MCF 10A (cell line): Measurements from ENCODE around the gene EPB41L1. TPM values are rescaled to one million over a fixed set of nuclear protein-coding genes. Genes with fewer than 3 reads are reported as not detected.

Source experiments
- BruUV-seq: library from RNA; stranded (reverse); fragments of 400-500 nt; replicated peaks from 2 replicates; lab custom pipeline; 2021; lab: Mats Ljungman, UMichigan
- CTCF ChIA-PET: fragments of 300-600 bp; sonication (Branson Sonifier 250); formaldehyde crosslinking; extraction: SDS; loops from one replicate; lab custom pipeline; 2021; ENCODE audit warnings: antibody characterized with exemption, inconsistent platforms; lab: Yijun Ruan, JAX
- POLR2A ChIA-PET: fragments of 300-600, 350-650 bp; sonication (Branson Sonifier 250); formaldehyde crosslinking; extraction: SDS; loops from one replicate; lab custom pipeline; 2020; ENCODE audit warnings: antibody characterized with exemption, inconsistent platforms; lab: Yijun Ruan, JAX
- DNase-seq: peaks from one replicate; pipeline ENCODE4 v3.0.0-alpha.2; 2018; ENCODE audit not compliant: unreplicated experiment
- H3K27ac Mint-ChIP-seq: one replicate; pipeline ENCODE4 v1.8.0; 2022; ENCODE audit warnings: mild to moderate bottlenecking, low read depth, mixed read lengths; ENCODE audit not compliant: unreplicated experiment
- H3K27me3 Mint-ChIP-seq: one replicate; pipeline ENCODE4 v1.8.0; 2022; ENCODE audit warnings: mixed read lengths; ENCODE audit not compliant: insufficient read depth, unreplicated experiment
- H3K36me3 Mint-ChIP-seq: one replicate; pipeline ENCODE4 v1.8.0; 2022; ENCODE audit warnings: mild to moderate bottlenecking, moderate library complexity, mixed read lengths; ENCODE audit not compliant: insufficient read depth, unreplicated experiment
- H3K4me1 Mint-ChIP-seq: one replicate; pipeline ENCODE4 v1.8.0; 2022; ENCODE audit warnings: mixed read lengths; ENCODE audit not compliant: insufficient read depth, unreplicated experiment
- H3K4me3 Mint-ChIP-seq: one replicate; pipeline ENCODE4 v1.8.0; 2022; ENCODE audit warnings: mild to moderate bottlenecking, moderate library complexity, mixed read lengths; ENCODE audit not compliant: unreplicated experiment
- H3K9me3 Mint-ChIP-seq: one replicate; pipeline ENCODE4 v1.8.0; 2022; ENCODE audit warnings: mixed read lengths; ENCODE audit not compliant: unreplicated experiment
- CTCF ChIP-seq: fragments of 200-600 bp; IDR thresholded peaks from one replicate; pipeline ENCODE4 v1.8.0; 2022; ENCODE audit warnings: antibody characterized with exemption, mild to moderate bottlenecking; ENCODE audit not compliant: unreplicated experiment
- intact Hi-C: fragments of 100-400 bp; cut with micrococcal nuclease; formaldehyde crosslinking; loops from 2 replicates; pipeline ENCODE4 v1.14.1; 2022
- total RNA-seq: library from RNA; stranded (reverse); gene quantifications from 2 replicates; pipeline ENCODE4 v1.2.3, GENCODE V29; 2022

EPB41L1 gene
- total RNA-seq, 1 experiment from 2014 or later = 10.1 TPM

DNA sequence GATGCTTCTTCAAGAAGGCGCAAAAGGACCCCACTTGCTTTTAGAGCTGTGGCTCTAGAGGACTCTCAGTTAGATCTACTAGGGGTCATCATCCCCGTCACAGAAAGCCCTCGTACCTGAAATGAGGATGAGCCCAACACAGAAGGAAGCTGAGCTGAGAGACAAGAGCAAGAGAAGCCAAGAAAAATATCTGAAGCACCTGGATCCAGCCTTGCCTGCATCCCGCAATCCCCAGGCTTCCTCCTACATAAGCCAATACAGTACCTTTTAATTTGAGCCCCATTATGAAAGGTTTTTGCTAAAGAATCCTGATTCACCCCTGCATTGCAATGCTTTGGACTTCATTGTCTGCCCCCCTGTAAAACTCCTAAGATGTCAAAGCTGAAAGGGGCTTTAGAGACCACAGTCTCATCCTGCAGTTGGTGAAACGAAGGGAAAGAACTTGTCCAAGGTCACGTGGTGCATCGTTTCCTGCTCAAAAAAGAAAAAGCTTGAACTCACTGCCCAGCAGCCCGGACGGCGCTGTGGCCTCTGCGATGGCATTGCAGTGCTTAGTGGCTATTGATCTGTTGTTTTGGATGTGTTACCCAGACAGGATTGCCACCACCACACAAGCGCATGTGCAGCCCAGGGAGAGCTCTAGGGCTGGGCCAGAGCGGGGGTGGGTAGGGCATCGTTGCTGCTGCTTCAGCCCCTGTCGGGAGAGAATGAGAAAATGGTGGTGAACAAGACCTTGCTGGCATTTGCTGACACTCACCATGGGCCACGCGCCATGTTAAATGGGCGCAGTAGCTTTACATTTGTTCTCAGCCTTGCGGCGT lies 110.1 kb downstream of the EPB41L1 start:
- intact Hi-C loops = no loop called here
- ChIA-PET CTCF (interaction anchor here (0.6 kb wide), 1 partner anchor 119 kb away, joined by 3 read pairs; no protein-coding TSS in a partner anchor), POLR2A (interaction anchor here (0.6 to 0.7 kb wide), 4 partner anchors 28 to 370 kb away, joined by 3 to 4 read pairs (median 3); no protein-coding TSS in a partner anchor)
- no TSS peak for BruUV-seq
- Mint-ChIP-seq H3K36me3 (no peaks in the 10 kb centered on the region), H3K4me3 (no peak overlapping the region), H3K27me3 (no peaks in the 10 kb centered on the region), H3K4me1 (no peaks in the 10 kb centered on the region), H3K9me3 (no peaks in the 10 kb centered on the region), H3K27ac (no peak overlapping the region)
- TF ChIP-seq CTCF = no peak
- DNase-seq = no peak

DNA sequence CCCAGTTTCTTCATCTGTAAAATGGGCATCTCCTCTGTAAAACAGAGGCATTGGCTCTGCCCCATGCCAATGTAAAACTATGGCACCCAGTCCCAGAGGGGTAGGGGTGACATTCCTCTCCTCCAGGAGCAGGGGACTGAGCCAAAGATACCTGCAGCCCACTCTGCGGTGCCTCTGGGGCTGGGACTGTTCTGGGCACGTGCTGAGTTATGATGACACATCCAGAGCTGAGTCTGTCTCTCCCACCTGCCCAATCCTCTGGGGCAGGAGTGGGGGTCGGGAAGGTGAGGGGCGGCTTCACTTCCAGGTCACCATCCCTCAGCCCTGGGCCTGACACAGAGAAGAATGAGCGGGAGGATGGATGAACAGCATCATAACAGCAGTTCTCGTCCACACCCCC lies 111.6 kb downstream of the EPB41L1 start:
- POLR2A ChIA-PET = no interaction called here
- no TSS peak for BruUV-seq
- no peak for DNase-seq
- no peak for TF ChIP-seq CTCF
- Mint-ChIP-seq H3K4me3 (no peak overlapping the region), H3K36me3 (no peaks in the 10 kb centered on the region), H3K4me1 (no peaks in the 10 kb centered on the region), H3K27ac (no peak overlapping the region), H3K9me3 (no peaks in the 10 kb centered on the region), H3K27me3 (no peaks in the 10 kb centered on the region)
- CTCF ChIA-PET = interaction anchor here (0.6 kb wide), 1 partner anchor 615 kb away, joined by 5 read pairs; no protein-coding TSS in a partner anchor
- intact Hi-C loops = no loop called here

DNA sequence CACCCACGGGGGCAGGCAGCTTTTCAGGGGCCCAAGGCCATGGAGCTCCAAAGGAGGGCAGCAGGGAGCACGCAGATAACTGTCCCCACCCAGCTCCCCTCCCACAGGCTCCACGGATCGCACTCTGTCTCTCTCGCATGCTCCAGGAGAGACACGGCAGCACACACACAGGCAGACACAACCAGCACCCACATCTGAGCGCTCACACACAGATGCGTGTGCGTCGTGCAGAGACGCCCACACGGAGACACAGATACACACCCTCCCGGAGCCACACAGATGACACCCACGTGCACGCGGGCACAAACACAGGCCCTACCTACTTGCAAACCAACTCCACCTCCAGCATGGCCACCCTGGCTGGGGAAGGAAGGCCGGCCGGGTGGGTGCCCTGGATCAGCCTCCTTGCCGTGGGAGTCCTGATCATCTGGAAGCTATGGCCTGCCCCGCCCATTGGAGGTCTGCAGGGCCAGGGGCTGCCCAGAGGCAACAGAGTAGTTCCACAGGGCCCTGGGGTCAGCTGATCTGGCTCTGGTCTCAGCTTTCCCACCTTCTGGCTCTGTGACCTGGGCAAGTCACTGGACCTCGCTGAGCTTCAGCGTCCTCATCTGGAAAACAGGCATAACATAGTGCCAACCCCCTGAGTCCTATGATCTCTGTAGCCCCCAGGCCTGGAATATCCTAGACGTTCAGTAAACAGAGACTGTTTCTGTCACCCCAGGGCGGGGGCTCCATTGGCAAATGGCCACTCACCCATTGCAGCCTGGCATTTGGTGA lies 113.3 kb downstream of the EPB41L1 start:
- Mint-ChIP-seq H3K36me3 (no peaks in the 10 kb centered on the region), H3K4me1 (no peaks in the 10 kb centered on the region), H3K27ac (no peak overlapping the region), H3K4me3 (no peak overlapping the region), H3K27me3 (no peaks in the 10 kb centered on the region), H3K9me3 (no peaks in the 10 kb centered on the region)
- TF ChIP-seq CTCF = no peak
- CTCF ChIA-PET = interaction anchor here (0.8 to 2.7 kb wide), 2 partner anchors 90 to 172 kb away, joined by 3 to 8 read pairs; no protein-coding TSS in a partner anchor
- BruUV-seq = no TSS peak
- POLR2A ChIA-PET = interaction anchor here (0.5 to 0.7 kb wide), 2 partner anchors 129 to 161 kb away, joined by 3 read pairs; no protein-coding TSS in a partner anchor
- intact Hi-C loops = no loop called here
- no peak for DNase-seq
